Neural progenitor cell (in vitro differentiated cells): ENCODE measurements around the gene ANKRD62. TPM values are rescaled to one million over a fixed set of nuclear protein-coding genes. Genes with fewer than 3 reads are reported as not detected.
"Not testable (repeated sequence)": the region's sequence is repeated elsewhere in the genome, so short reads cannot be mapped to it uniquely, and the experiment has no call there.

Experiments used
- DNase-seq: peaks from one replicate; pipeline ENCODE4 v3.0.0-alpha.2; 2016; ENCODE audit warnings: low spot score
- H2AFZ ChIP-seq: fragments of 200-600 bp; sonication (generic); replicated peaks from 2 replicates; pipeline ENCODE4 v1.6.1; 2016; ENCODE audit warnings: antibody characterized with exemption
- H3F3A ChIP-seq: fragments of 200-600 bp; sonication (generic); 2 replicates; pipeline ENCODE4 v1.6.1; 2016; ENCODE audit warnings: antibody characterized with exemption, low read depth
- H3K27ac ChIP-seq: fragments of 200-600 bp; sonication (generic); 2 replicates; pipeline ENCODE4 v1.5.1; 2016; ENCODE audit warnings: mild to moderate bottlenecking
- H3K27me3 ChIP-seq: fragments of 200-600 bp; sonication (generic); 2 replicates; pipeline ENCODE4 v1.6.1; 2016; ENCODE audit warnings: mild to moderate bottlenecking, moderate library complexity
- H3K36me3 ChIP-seq: fragments of 200-600 bp; sonication (generic); 2 replicates; pipeline ENCODE4 v1.5.1; 2016
- H3K4me1 ChIP-seq: fragments of 200-600 bp; sonication (generic); 2 replicates; pipeline ENCODE4 v1.6.1; 2016; ENCODE audit warnings: mixed run types
- H3K4me2 ChIP-seq: fragments of 200-600 bp; sonication (generic); 2 replicates; pipeline ENCODE4 v1.6.1; 2016
- H3K4me3 ChIP-seq: fragments of 200-600 bp; sonication (generic); 2 replicates; pipeline ENCODE4 v1.5.1; 2016
- H3K79me2 ChIP-seq: fragments of 200-600 bp; sonication (generic); 2 replicates; pipeline ENCODE4 v1.6.1; 2016; ENCODE audit warnings: low read depth
- H3K9ac ChIP-seq: fragments of 200-600 bp; sonication (generic); 2 replicates; pipeline ENCODE4 v1.6.1; 2016
- H3K9me3 ChIP-seq: fragments of 200-600 bp; sonication (generic); 2 replicates; pipeline ENCODE4 v1.5.1; 2016; ENCODE audit warnings: low read depth
- H4K20me1 ChIP-seq: fragments of 200-600 bp; sonication (generic); 2 replicates; pipeline ENCODE4 v1.6.1; 2016; ENCODE audit warnings: low read depth
- H3K27ac Mint-ChIP-seq: 3 replicates; pipeline ENCODE4 v1.8.0; 2021; ENCODE audit warnings: mixed read lengths
- H3K27me3 Mint-ChIP-seq: 2 replicates; pipeline ENCODE4 v1.8.0; 2022; ENCODE audit warnings: low read depth, mild to moderate bottlenecking, inconsistent platforms, moderate library complexity, mixed read lengths; ENCODE audit not compliant: insufficient read depth
- H3K36me3 Mint-ChIP-seq: 3 replicates; pipeline ENCODE4 v1.8.0; 2021; ENCODE audit warnings: mixed read lengths
- H3K4me1 Mint-ChIP-seq: 3 replicates; pipeline ENCODE4 v1.8.0; 2021; ENCODE audit warnings: mixed read lengths
- H3K4me3 Mint-ChIP-seq: 3 replicates; pipeline ENCODE4 v1.8.0; 2021; ENCODE audit warnings: mild to moderate bottlenecking, moderate library complexity, mixed read lengths
- H3K9me3 Mint-ChIP-seq: 3 replicates; pipeline ENCODE4 v1.8.0; 2020; ENCODE audit warnings: mixed read lengths
- EZH2 ChIP-seq: fragments of 200-600 bp; sonication (generic); IDR thresholded peaks from 2 replicates; pipeline ENCODE4 v1.6.1; 2017; ENCODE audit warnings: antibody characterized with exemption, mild to moderate bottlenecking, moderate library complexity
- EZH2phosphoT487 ChIP-seq: fragments of 200-600 bp; sonication (generic); IDR thresholded peaks from 2 replicates; pipeline ENCODE4 v1.6.1; 2017; ENCODE audit warnings: antibody characterized with exemption
- total RNA-seq: library from RNA; depleted of rRNA; stranded (reverse); fragments of >200 nt; gene quantifications from 2 replicates; pipeline ENCODE4 v1.2.3, GENCODE V29; 2015; ENCODE audit warnings: low replicate concordance
- TF ChIP-seq, protein P1 (sequence below): fragments of 200-600 bp; sonication (generic); IDR thresholded peaks from 2 replicates; pipeline ENCODE4 v1.5.1; 2017; ENCODE audit warnings: antibody characterized with exemption, mild to moderate bottlenecking

ANKRD62 gene
- total RNA-seq, 1 donor from 2014 or later: not detected

- H2AFZ ChIP-seq: no peak overlapping the region
- no peak overlapping the region for H3K27ac ChIP-seq
- DNase-seq: no peak
- H3K27ac Mint-ChIP-seq: no peak overlapping the region
- H3K4me1 ChIP-seq: no peaks in the 10 kb centered on the region
- H3K4me3 Mint-ChIP-seq: no peak overlapping the region
- H3K9me3 Mint-ChIP-seq: no peaks in the 10 kb centered on the region
- H3K9ac ChIP-seq: no peak overlapping the region
- peaks cover 24% of the 10 kb centered on the region for H3K27me3 ChIP-seq
- no peaks in the 10 kb centered on the region for H3K36me3 ChIP-seq
- H3K27me3 Mint-ChIP-seq: no peaks in the 10 kb centered on the region
- H3K4me1 Mint-ChIP-seq: peaks cover 3% of the 10 kb centered on the region
- TF ChIP-seq EZH2 (no peak), EZH2phosphoT487 (no peak)
- TF ChIP-seq, protein P1, sequence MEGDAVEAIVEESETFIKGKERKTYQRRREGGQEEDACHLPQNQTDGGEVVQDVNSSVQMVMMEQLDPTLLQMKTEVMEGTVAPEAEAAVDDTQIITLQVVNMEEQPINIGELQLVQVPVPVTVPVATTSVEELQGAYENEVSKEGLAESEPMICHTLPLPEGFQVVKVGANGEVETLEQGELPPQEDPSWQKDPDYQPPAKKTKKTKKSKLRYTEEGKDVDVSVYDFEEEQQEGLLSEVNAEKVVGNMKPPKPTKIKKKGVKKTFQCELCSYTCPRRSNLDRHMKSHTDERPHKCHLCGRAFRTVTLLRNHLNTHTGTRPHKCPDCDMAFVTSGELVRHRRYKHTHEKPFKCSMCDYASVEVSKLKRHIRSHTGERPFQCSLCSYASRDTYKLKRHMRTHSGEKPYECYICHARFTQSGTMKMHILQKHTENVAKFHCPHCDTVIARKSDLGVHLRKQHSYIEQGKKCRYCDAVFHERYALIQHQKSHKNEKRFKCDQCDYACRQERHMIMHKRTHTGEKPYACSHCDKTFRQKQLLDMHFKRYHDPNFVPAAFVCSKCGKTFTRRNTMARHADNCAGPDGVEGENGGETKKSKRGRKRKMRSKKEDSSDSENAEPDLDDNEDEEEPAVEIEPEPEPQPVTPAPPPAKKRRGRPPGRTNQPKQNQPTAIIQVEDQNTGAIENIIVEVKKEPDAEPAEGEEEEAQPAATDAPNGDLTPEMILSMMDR: no peak
- H3K79me2 ChIP-seq: no peaks in the 10 kb centered on the region
- no peak overlapping the region for H3K4me3 ChIP-seq
- peaks cover 17% of the 10 kb centered on the region for H3F3A ChIP-seq
- H3K9me3 ChIP-seq: no peaks in the 10 kb centered on the region
- H4K20me1 ChIP-seq: no peaks in the 10 kb centered on the region
- no peaks in the 10 kb centered on the region for H3K36me3 Mint-ChIP-seq
- no peak overlapping the region for H3K4me2 ChIP-seq
These were observed 20.6 kb upstream of the ANKRD62 start for GRCh38 chr18:12072996-12073395.

GRCh38 chr18:12074736-12075135 lies 18.9 kb upstream of the ANKRD62 start:
- H3K27ac ChIP-seq: no peak overlapping the region
- no peak overlapping the region for H3K4me3 Mint-ChIP-seq
- peak; percentile 24 for DNase-seq
- no peaks in the 10 kb centered on the region for H3K9me3 Mint-ChIP-seq
- no peak for TF ChIP-seq EZH2
- TF ChIP-seq, protein P1: peak; percentile 12
- no peak overlapping the region for H3K9ac ChIP-seq
- H3K9me3 ChIP-seq: no peaks in the 10 kb centered on the region
- no peaks in the 10 kb centered on the region for H3K79me2 ChIP-seq
- H3K36me3 Mint-ChIP-seq: no peaks in the 10 kb centered on the region
- H4K20me1 ChIP-seq: no peaks in the 10 kb centered on the region
- no peak overlapping the region for H3K27ac Mint-ChIP-seq
- no peak overlapping the region for H3K4me3 ChIP-seq
- H3K27me3 Mint-ChIP-seq: peaks cover 2% of the 10 kb centered on the region
- no peaks in the 10 kb centered on the region for H3K36me3 ChIP-seq
- no peak overlapping the region for H3K4me2 ChIP-seq
- peaks cover 24% of the 10 kb centered on the region for H3K27me3 ChIP-seq
- peaks cover 17% of the 10 kb centered on the region for H3F3A ChIP-seq
- peaks cover 3% of the 10 kb centered on the region for H3K4me1 Mint-ChIP-seq
- H3K4me1 ChIP-seq: no peaks in the 10 kb centered on the region
- no peak overlapping the region for H2AFZ ChIP-seq

- Histone ChIP-seq H3K27ac (no peak overlapping the region), H3K4me2 (peak overlapping the region; percentile 66), H3K9ac (no peak overlapping the region), H2AFZ (peak overlapping the region; percentile 77), H3K36me3 (no peaks in the 10 kb centered on the region), H4K20me1 (no peaks in the 10 kb centered on the region), H3K4me1 (no peaks in the 10 kb centered on the region), H3F3A (peaks cover 17% of the 10 kb centered on the region), H3K9me3 (no peaks in the 10 kb centered on the region), H3K79me2 (no peaks in the 10 kb centered on the region), H3K27me3 (peaks cover 24% of the 10 kb centered on the region), H3K4me3 (peak overlapping the region; percentile 41)
- no peak overlapping the region for H3K27ac Mint-ChIP-seq
- TF ChIP-seq EZH2: no peak
- no peak for TF ChIP-seq EZH2phosphoT487
- TF ChIP-seq, protein P1: no peak
- no peaks in the 10 kb centered on the region for H3K9me3 Mint-ChIP-seq
- H3K4me1 Mint-ChIP-seq: peaks cover 3% of the 10 kb centered on the region
- H3K27me3 Mint-ChIP-seq: peaks cover 2% of the 10 kb centered on the region
- H3K4me3 Mint-ChIP-seq: peak overlapping the region; percentile 81
- peak; percentile 86 for DNase-seq
- no peaks in the 10 kb centered on the region for H3K36me3 Mint-ChIP-seq
These were observed 17.1 kb upstream of the ANKRD62 start for GRCh38 chr18:12076424-12077140.

DNA sequence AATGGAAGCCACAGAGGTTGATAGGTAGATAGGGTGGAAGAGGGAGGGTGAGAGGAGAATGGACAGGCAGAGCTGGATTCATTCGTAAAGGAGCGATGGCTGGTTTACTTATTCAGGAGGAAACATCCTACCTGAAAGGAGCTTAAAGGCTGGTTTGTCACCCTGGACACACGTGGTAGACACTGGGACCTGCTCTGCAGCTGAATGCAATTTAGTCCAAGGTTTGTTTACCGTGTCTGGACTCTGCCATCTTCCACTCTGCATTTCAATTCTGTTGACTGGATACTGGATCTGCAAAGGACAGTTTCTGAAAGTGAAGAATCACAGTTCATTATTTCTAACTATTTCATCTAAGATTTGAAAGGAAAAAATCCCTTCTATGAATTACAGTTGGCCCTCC lies 15.6 kb upstream of the ANKRD62 start:
- H3K4me2 ChIP-seq, H3K4me1 Mint-ChIP-seq, H3K4me3 Mint-ChIP-seq, H3K9ac ChIP-seq, H3K27me3 Mint-ChIP-seq, H2AFZ ChIP-seq, H3K27ac ChIP-seq, H3K27ac Mint-ChIP-seq, H3K9me3 ChIP-seq, H3K4me3 ChIP-seq, H4K20me1 ChIP-seq, H3K36me3 ChIP-seq, H3K9me3 Mint-ChIP-seq, H3K79me2 ChIP-seq, H3K36me3 Mint-ChIP-seq, DNase-seq, H3K4me1 ChIP-seq: not testable (repeated sequence)
- peaks cover 24% of the 10 kb centered on the region for H3K27me3 ChIP-seq
- peaks cover 17% of the 10 kb centered on the region for H3F3A ChIP-seq
